GM21576 (cell line): ENCODE data around the gene SERP1.

Source experiments
- ATAC-seq: cut with Tn5 transposase; IDR thresholded peaks from one replicate; pipeline ENCODE4 v1.9.1; 2021; ENCODE audit warnings: mild to moderate bottlenecking, moderate library complexity; ENCODE audit not compliant: unreplicated experiment

The SERP1 gene

DNA sequence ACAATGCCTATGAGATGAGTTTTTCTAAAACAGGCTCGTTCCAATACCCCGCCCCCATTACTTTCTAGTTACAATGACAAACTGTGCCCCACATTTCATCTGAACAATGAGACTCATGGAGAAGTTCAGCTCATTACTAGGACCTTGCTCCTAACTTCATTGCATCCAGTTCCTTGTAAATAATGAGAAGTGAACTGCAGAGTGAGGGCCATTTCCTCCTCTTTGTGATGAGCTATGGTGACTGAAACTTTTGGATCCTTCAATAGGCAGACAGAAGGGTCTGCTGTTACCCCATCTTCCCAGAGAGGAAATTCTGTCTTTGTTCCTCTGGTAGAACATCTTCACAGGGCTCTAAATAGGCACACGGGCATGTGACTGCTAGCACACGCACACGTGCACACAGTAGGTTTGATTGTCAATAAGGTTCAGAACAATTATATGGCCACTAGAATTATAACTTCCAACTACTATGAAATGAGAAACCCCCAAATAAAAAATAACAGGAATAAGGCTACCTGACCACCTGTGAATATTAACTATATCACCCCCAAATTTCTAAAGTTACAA lies 51.8 kb downstream of the SERP1 start:
- no peak for ATAC-seq
